ENCODE data around the gene NLRP3.

NLRP3 gene

GRCh38 chr1:247408100-247408499 lies 7.9 kb upstream of the NLRP3 start:
- Histone ChIP-seq H3K56ac (ENCODE audit: low read length) (no peak overlapping the region), H3K18ac (ENCODE audit: low read length) (no peak overlapping the region), H3K4me1 (ENCODE audit: control insufficient read depth, low read depth, low read length) (no peaks in the 10 kb centered on the region), H3K4me3 (ENCODE audit: low read length) (no peak overlapping the region), H3K23ac (ENCODE audit: low read length) (no peak overlapping the region), H3K79me1 (ENCODE audit: low read length) (no peaks in the 10 kb centered on the region), H2BK5ac (ENCODE audit: low read length) (no peak overlapping the region), H3K9ac (ENCODE audit: low read length) (no peak overlapping the region), H2BK120ac (ENCODE audit: low read depth, low read length) (no peak overlapping the region), H3K27ac (ENCODE audit: low read depth, low read length) (no peak overlapping the region), H3K79me2 (ENCODE audit: control insufficient read depth, insufficient read depth, low read length) (no peaks in the 10 kb centered on the region), H2AK5ac (ENCODE audit: low read length) (no peak overlapping the region), H4K5ac (ENCODE audit: low read length) (no peak overlapping the region), H3K4me2 (ENCODE audit: low read length) (no peak overlapping the region), H3K27me3 (ENCODE audit: insufficient read depth, low read length, poor library complexity) (no peaks in the 10 kb centered on the region), H3K4ac (ENCODE audit: low read depth, low read length) (no peak overlapping the region), H2BK15ac (replicated peaks; ENCODE audit: low read depth) (no peak overlapping the region), H3K36me3 (ENCODE audit: control insufficient read depth, insufficient read depth, low read length) (no peaks in the 10 kb centered on the region), H4K8ac (ENCODE audit: low read depth, low read length) (no peak overlapping the region)
- no CpG with 5 or more reads among the region's 5 CpGs for WGBS (ENCODE audit: extremely low coverage, insufficient coverage, low lambda C conversion rate)
- DNase-seq, result no peak

- Histone ChIP-seq H3K36me3 (ENCODE audit: control insufficient read depth, insufficient read depth, low read length) (no peaks in the 10 kb centered on the region), H2BK15ac (replicated peaks; ENCODE audit: low read depth) (no peak overlapping the region), H2AK5ac (ENCODE audit: low read length) (no peak overlapping the region), H3K9ac (ENCODE audit: low read length) (no peak overlapping the region), H3K27me3 (ENCODE audit: insufficient read depth, low read length, poor library complexity) (no peaks in the 10 kb centered on the region), H3K79me2 (ENCODE audit: control insufficient read depth, insufficient read depth, low read length) (no peaks in the 10 kb centered on the region), H3K4me3 (ENCODE audit: low read length) (no peak overlapping the region), H2BK120ac (ENCODE audit: low read depth, low read length) (no peak overlapping the region), H3K56ac (ENCODE audit: low read length) (no peak overlapping the region), H3K18ac (ENCODE audit: low read length) (no peak overlapping the region), H3K27ac (ENCODE audit: low read depth, low read length) (no peak overlapping the region), H3K4me2 (ENCODE audit: low read length) (no peak overlapping the region), H3K4ac (ENCODE audit: low read depth, low read length) (no peak overlapping the region), H3K79me1 (ENCODE audit: low read length) (no peaks in the 10 kb centered on the region), H4K5ac (ENCODE audit: low read length) (no peak overlapping the region), H4K8ac (ENCODE audit: low read depth, low read length) (no peak overlapping the region), H3K4me1 (ENCODE audit: control insufficient read depth, low read depth, low read length) (no peaks in the 10 kb centered on the region), H3K23ac (ENCODE audit: low read length) (no peak overlapping the region), H2BK5ac (ENCODE audit: low read length) (no peak overlapping the region)
- no peak for DNase-seq
- no CpG with 5 or more reads among the region's 11 CpGs for whole genome bisulfite sequencing (ENCODE audit: extremely low coverage, insufficient coverage, low lambda C conversion rate)
Observed at GRCh38 chr1:247409869-247410544, 6.0 kb upstream of the NLRP3 start.

- Histone ChIP-seq H2BK120ac (ENCODE audit: low read depth, low read length) (no peak overlapping the region), H3K23ac (ENCODE audit: low read length) (no peak overlapping the region), H3K4me1 (ENCODE audit: control insufficient read depth, low read depth, low read length) (no peaks in the 10 kb centered on the region), H2BK15ac (replicated peaks; ENCODE audit: low read depth) (no peak overlapping the region), H3K56ac (ENCODE audit: low read length) (no peak overlapping the region), H3K27ac (ENCODE audit: low read depth, low read length) (no peak overlapping the region), H4K8ac (ENCODE audit: low read depth, low read length) (no peak overlapping the region), H3K36me3 (ENCODE audit: control insufficient read depth, insufficient read depth, low read length) (no peaks in the 10 kb centered on the region), H3K79me2 (ENCODE audit: control insufficient read depth, insufficient read depth, low read length) (no peaks in the 10 kb centered on the region), H3K4me2 (ENCODE audit: low read length) (no peak overlapping the region), H3K9ac (ENCODE audit: low read length) (no peak overlapping the region), H2BK5ac (ENCODE audit: low read length) (no peak overlapping the region), H3K4me3 (ENCODE audit: low read length) (no peak overlapping the region), H3K79me1 (ENCODE audit: low read length) (no peaks in the 10 kb centered on the region), H2AK5ac (ENCODE audit: low read length) (no peak overlapping the region), H3K27me3 (ENCODE audit: insufficient read depth, low read length, poor library complexity) (no peaks in the 10 kb centered on the region), H3K4ac (ENCODE audit: low read depth, low read length) (no peak overlapping the region), H4K5ac (ENCODE audit: low read length) (no peak overlapping the region), H3K18ac (ENCODE audit: low read length) (no peak overlapping the region)
- WGBS (ENCODE audit: extremely low coverage, insufficient coverage, low lambda C conversion rate), result no CpG with 5 or more reads among the region's 13 CpGs
- DNase-seq, result no peak
Observed at GRCh38 chr1:247411621-247412327, 4.2 kb upstream of the NLRP3 start.

- no peak overlapping the region for H2BK5ac ChIP-seq (ENCODE audit: low read length)
- H3K36me3 ChIP-seq (ENCODE audit: control insufficient read depth, insufficient read depth, low read length), result no peaks in the 10 kb centered on the region
- no peak overlapping the region for H2BK120ac ChIP-seq (ENCODE audit: low read depth, low read length)
- H4K8ac ChIP-seq (ENCODE audit: low read depth, low read length), result no peak overlapping the region
- H3K56ac ChIP-seq (ENCODE audit: low read length), result no peak overlapping the region
- H3K27me3 ChIP-seq (ENCODE audit: insufficient read depth, low read length, poor library complexity), result no peaks in the 10 kb centered on the region
- no peak overlapping the region for H3K4me2 ChIP-seq (ENCODE audit: low read length)
- H3K18ac ChIP-seq (ENCODE audit: low read length), result no peak overlapping the region
- no peak for DNase-seq
- no peak overlapping the region for H3K9ac ChIP-seq (ENCODE audit: low read length)
- no peak overlapping the region for H3K27ac ChIP-seq (ENCODE audit: low read depth, low read length)
- H3K79me1 ChIP-seq (ENCODE audit: low read length), result no peaks in the 10 kb centered on the region
- no peak overlapping the region for H3K4me3 ChIP-seq (ENCODE audit: low read length)
- H2BK15ac ChIP-seq (replicated peaks; ENCODE audit: low read depth), result no peak overlapping the region
- no peaks in the 10 kb centered on the region for H3K4me1 ChIP-seq (ENCODE audit: control insufficient read depth, low read depth, low read length)
- H3K23ac ChIP-seq (ENCODE audit: low read length), result no peak overlapping the region
- no peak overlapping the region for H3K4ac ChIP-seq (ENCODE audit: low read depth, low read length)
- WGBS (ENCODE audit: extremely low coverage, insufficient coverage, low lambda C conversion rate), result no CpG with 5 or more reads among the region's 5 CpGs
- no peak overlapping the region for H2AK5ac ChIP-seq (ENCODE audit: low read length)
- H4K5ac ChIP-seq (ENCODE audit: low read length), result no peak overlapping the region
- H3K79me2 ChIP-seq (ENCODE audit: control insufficient read depth, insufficient read depth, low read length), result no peaks in the 10 kb centered on the region
Observed at GRCh38 chr1:247417831-247418230, 1.9 kb downstream of the NLRP3 start.

GRCh38 chr1:247419336-247419735 lies 3.4 kb downstream of the NLRP3 start:
- H3K4ac ChIP-seq (ENCODE audit: low read depth, low read length), result no peak overlapping the region

More at GRCh38 chr1:247419336-247419735, 3.4 kb downstream of the NLRP3 start:
- Histone ChIP-seq H3K27me3 (ENCODE audit: insufficient read depth, low read length, poor library complexity) (no peaks in the 10 kb centered on the region), H4K5ac (ENCODE audit: low read length) (no peak overlapping the region), H3K4me1 (ENCODE audit: control insufficient read depth, low read depth, low read length) (no peaks in the 10 kb centered on the region), H2BK15ac (replicated peaks; ENCODE audit: low read depth) (no peak overlapping the region), H3K4me2 (ENCODE audit: low read length) (no peak overlapping the region), H3K36me3 (ENCODE audit: control insufficient read depth, insufficient read depth, low read length) (no peaks in the 10 kb centered on the region), H3K27ac (ENCODE audit: low read depth, low read length) (no peak overlapping the region), H3K79me1 (ENCODE audit: low read length) (no peaks in the 10 kb centered on the region), H4K8ac (ENCODE audit: low read depth, low read length) (no peak overlapping the region), H3K23ac (ENCODE audit: low read length) (no peak overlapping the region), H3K79me2 (ENCODE audit: control insufficient read depth, insufficient read depth, low read length) (no peaks in the 10 kb centered on the region), H3K9ac (ENCODE audit: low read length) (no peak overlapping the region), H3K56ac (ENCODE audit: low read length) (no peak overlapping the region), H2BK5ac (ENCODE audit: low read length) (no peak overlapping the region), H2AK5ac (ENCODE audit: low read length) (no peak overlapping the region), H3K18ac (ENCODE audit: low read length) (no peak overlapping the region), H3K4me3 (ENCODE audit: low read length) (no peak overlapping the region), H2BK120ac (ENCODE audit: low read depth, low read length) (no peak overlapping the region)
- DNase-seq, result no peak
- WGBS (ENCODE audit: extremely low coverage, insufficient coverage, low lambda C conversion rate), result no CpG with 5 or more reads among the region's 9 CpGs

Measured in mesendoderm (in vitro differentiated cells).